Endothelial cell of umbilical vein (primary cell): ENCODE measurements around the gene LCN2. TPM values are rescaled to one million over a fixed set of nuclear protein-coding genes. Genes with fewer than 3 reads are reported as not detected.

Experiments used
- BruUV-seq: library from RNA; stranded (reverse); fragments of 400-500 nt; replicated peaks from 2 replicates; lab custom pipeline; 2021; lab: Mats Ljungman, UMichigan
- CTCF ChIA-PET: fragments of 300-600, 350-600 bp; sonication (Branson Sonifier 250); formaldehyde crosslinking; loops from one replicate; lab custom pipeline; 2021; ENCODE audit warnings: antibody characterized with exemption, inconsistent platforms; lab: Charles Lee
- POLR2A ChIA-PET: fragments of 300-600, 350-600 bp; sonication (Branson Sonifier 250); formaldehyde crosslinking; loops from one replicate; lab custom pipeline; 2021; ENCODE audit warnings: antibody characterized with exemption, inconsistent platforms; lab: Charles Lee
- DNase-seq: peaks from one replicate; pipeline ENCODE4 v3.0.0-alpha.2; 2011; ENCODE audit warnings: low read depth, low spot score
- FAIRE-seq: peaks from 2 replicates; lab custom pipeline; 2011; peaks lifted over from hg19 to GRCh38; lab: Jason Lieb, UNC
- H2AFZ ChIP-seq: 2 replicates; pipeline ENCODE4 v1.6.0; 2012; ENCODE audit warnings: low read depth, low read length, control low read depth, inconsistent platforms
- H3K27ac ChIP-seq: 2 replicates; pipeline ENCODE4 v1.5.1; 2011; ENCODE audit warnings: low read depth, mild to moderate bottlenecking, control low read depth, low read length, moderate library complexity; ENCODE audit not compliant: insufficient read depth
- H3K27me3 ChIP-seq, 2 experiments: 2 replicates each; pipeline versions ENCODE4 v1.6.0 to v1.6.1; 2011; ENCODE audit warnings: low read length in 2 of 2, mixed read lengths in 1 of 2; ENCODE audit not compliant: control insufficient read depth in 2 of 2, insufficient read depth in 2 of 2
- H3K36me3 ChIP-seq, 2 experiments: 2 replicates in 1 of 2; 3 replicates in 1 of 2; pipeline ENCODE4 v1.5.1; 2011; ENCODE audit warnings: low read length in 2 of 2, mild to moderate bottlenecking in 1 of 2, moderate library complexity in 1 of 2; ENCODE audit not compliant: control insufficient read depth in 2 of 2, insufficient read depth in 2 of 2; ENCODE audit errors: extremely low read depth in 1 of 2
- H3K4me1 ChIP-seq: 3 replicates; pipeline ENCODE4 v1.5.1; 2011; ENCODE audit warnings: mild to moderate bottlenecking, low read length; ENCODE audit not compliant: control insufficient read depth, insufficient read depth; ENCODE audit errors: extremely low read depth
- H3K4me2 ChIP-seq: 2 replicates; pipeline ENCODE4 v1.6.1; 2011; ENCODE audit warnings: low read length, control low read depth, mixed read lengths; ENCODE audit not compliant: insufficient read depth
- H3K4me3 ChIP-seq, 3 experiments: fragments of 200-600 bp in 1 of 3; sonication (generic), shearing (Covaris generic) in 1 of 3; replicated peaks in 1 of 3; 2 replicates each; pipeline ENCODE4 v1.5.1; 2011 to 2016; ENCODE audit warnings: control low read depth in 3 of 3, low read length in 3 of 3, mild to moderate bottlenecking in 2 of 3, inconsistent platforms in 1 of 3, low read depth in 1 of 3, moderate library complexity in 1 of 3; ENCODE audit not compliant: insufficient read depth in 1 of 3
- H3K79me2 ChIP-seq: 2 replicates; pipeline ENCODE4 v1.6.0; 2012; ENCODE audit warnings: low read length, inconsistent platforms; ENCODE audit not compliant: control insufficient read depth, insufficient read depth
- H3K9ac ChIP-seq: replicated peaks from 2 replicates; pipeline ENCODE3; 2011; ENCODE audit warnings: low read length, control low read depth; ENCODE audit not compliant: insufficient read depth; ENCODE audit errors: extremely low read depth
- H3K9me1 ChIP-seq: replicated peaks from 3 replicates; pipeline ENCODE4 v1.6.0; 2011; ENCODE audit warnings: mild to moderate bottlenecking, low read length; ENCODE audit not compliant: control insufficient read depth, insufficient read depth; ENCODE audit errors: extremely low read depth
- H3K9me3 ChIP-seq: replicated peaks from 2 replicates; pipeline ENCODE4 v1.5.1; 2012; ENCODE audit warnings: low read length, inconsistent platforms; ENCODE audit not compliant: control insufficient read depth, insufficient read depth
- H4K20me1 ChIP-seq: replicated peaks from 2 replicates; pipeline ENCODE3; 2011; ENCODE audit warnings: mild to moderate bottlenecking, low read length; ENCODE audit not compliant: control insufficient read depth, insufficient read depth; ENCODE audit errors: extremely low read depth
- JUN ChIP-seq: IDR thresholded peaks from 2 replicates; pipeline ENCODE4 v1.6.1; 2011; ENCODE audit warnings: borderline replicate concordance, low read depth; ENCODE audit not compliant: insufficient read length, insufficient read depth
- dilution Hi-C: fragments of 300-500 bp; cut with MboI; formaldehyde crosslinking; loops from one replicate; pipeline ENCODE4 v1.15.0; 2019; ENCODE audit warnings: low sequenced_read_pairs; ENCODE audit not compliant: extremely low pct_ligation_motif_present
- intact Hi-C: fragments of 100-400 bp; cut with micrococcal nuclease; formaldehyde crosslinking; loops from one replicate; pipeline ENCODE4 v1.10.0; 2022
- polyA plus RNA-seq, 4 experiments: library from polyadenylated mRNA; depleted of rRNA in 3 of 4; stranded (reverse) in 3 of 4; unstranded in 1 of 4; fragments of >200 nt; gene quantifications; 2 replicates each; pipeline versions ENCODE4 v1.2.1 to v1.2.3, GENCODE V29; 2011 to 2012; ENCODE audit warnings: missing spikeins in 1 of 4
- total RNA-seq: library from RNA; stranded (reverse); gene quantifications from 2 replicates; pipeline ENCODE4 v1.2.3, GENCODE V29; 2021
- TF ChIP-seq, protein P1 (sequence below): IDR thresholded peaks from 2 replicates; pipeline ENCODE4 v1.6.1; 2011; ENCODE audit not compliant: insufficient read depth, insufficient read length
- TF ChIP-seq, protein P2 (sequence below), 2 donors: IDR thresholded peaks; 1 replicate in 1 of 2; 2 replicates in 1 of 2; pipeline ENCODE4 v1.5.1; 2011; ENCODE audit warnings: low read length in 2 of 2, mild to moderate bottlenecking in 2 of 2, moderate library complexity in 2 of 2, control low read depth in 1 of 2, inconsistent platforms in 1 of 2, low read depth in 1 of 2; ENCODE audit not compliant: insufficient read depth in 1 of 2; ENCODE audit errors: extremely low read depth in 1 of 2

Gene LCN2
- total and polyA plus RNA-seq, 2 donors (not counting 3 experiments of a cell fraction or from before 2014, with no cell fraction given) = not detected

DNA sequence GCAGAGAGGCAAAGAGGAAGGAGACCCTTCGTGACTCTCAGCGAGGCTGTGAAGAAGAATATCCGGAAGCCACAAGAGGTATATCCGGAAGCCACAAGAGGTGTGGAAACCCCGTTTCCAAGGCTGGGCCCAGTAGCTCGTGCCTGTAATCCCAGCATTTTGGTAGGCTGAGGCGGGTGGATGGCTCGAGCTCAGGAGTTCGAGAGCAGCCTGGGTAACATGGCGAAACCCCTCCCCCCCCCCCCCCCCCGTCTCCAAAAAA lies 10.2 kb downstream of the LCN2 start:
- no peaks in the 10 kb centered on the region for H4K20me1 ChIP-seq
- BruUV-seq = TSS peak; percentile 50
- H3K79me2 ChIP-seq = no peaks in the 10 kb centered on the region
- ChIA-PET POLR2A (no interaction called here), CTCF (interaction anchor here (1.4 kb wide), 2 partner anchors 9 to 35 kb away, joined by 7 to 8 read pairs; no protein-coding TSS in a partner anchor)
- H3K9me3 ChIP-seq = no peaks in the 10 kb centered on the region
- no peaks in the 10 kb centered on the region for H3K27me3 ChIP-seq
- H3K9me1 ChIP-seq = no peaks in the 10 kb centered on the region
- intact Hi-C loops (no loop called here), dilution Hi-C loops (no loop called here)
- DNase-seq = no peak
- TF ChIP-seq, protein P1, sequence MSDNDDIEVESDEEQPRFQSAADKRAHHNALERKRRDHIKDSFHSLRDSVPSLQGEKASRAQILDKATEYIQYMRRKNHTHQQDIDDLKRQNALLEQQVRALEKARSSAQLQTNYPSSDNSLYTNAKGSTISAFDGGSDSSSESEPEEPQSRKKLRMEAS = no peak
- TF ChIP-seq, protein P2, sequence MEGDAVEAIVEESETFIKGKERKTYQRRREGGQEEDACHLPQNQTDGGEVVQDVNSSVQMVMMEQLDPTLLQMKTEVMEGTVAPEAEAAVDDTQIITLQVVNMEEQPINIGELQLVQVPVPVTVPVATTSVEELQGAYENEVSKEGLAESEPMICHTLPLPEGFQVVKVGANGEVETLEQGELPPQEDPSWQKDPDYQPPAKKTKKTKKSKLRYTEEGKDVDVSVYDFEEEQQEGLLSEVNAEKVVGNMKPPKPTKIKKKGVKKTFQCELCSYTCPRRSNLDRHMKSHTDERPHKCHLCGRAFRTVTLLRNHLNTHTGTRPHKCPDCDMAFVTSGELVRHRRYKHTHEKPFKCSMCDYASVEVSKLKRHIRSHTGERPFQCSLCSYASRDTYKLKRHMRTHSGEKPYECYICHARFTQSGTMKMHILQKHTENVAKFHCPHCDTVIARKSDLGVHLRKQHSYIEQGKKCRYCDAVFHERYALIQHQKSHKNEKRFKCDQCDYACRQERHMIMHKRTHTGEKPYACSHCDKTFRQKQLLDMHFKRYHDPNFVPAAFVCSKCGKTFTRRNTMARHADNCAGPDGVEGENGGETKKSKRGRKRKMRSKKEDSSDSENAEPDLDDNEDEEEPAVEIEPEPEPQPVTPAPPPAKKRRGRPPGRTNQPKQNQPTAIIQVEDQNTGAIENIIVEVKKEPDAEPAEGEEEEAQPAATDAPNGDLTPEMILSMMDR (IDR thresholded peaks at IDR 0.05; ENCODE audit: extremely low read depth in 1 of 2, insufficient read depth in 1 of 2, low read depth in 1 of 2, low read length in 2 of 2) = no peak
- TF ChIP-seq JUN = no peak
- H2AFZ ChIP-seq = peak overlapping the region; percentile 89
- H3K36me3 ChIP-seq = peaks cover 4 to 24% of the 10 kb centered on the region in 2 experiments
- peak overlapping the region; percentile 63 for H3K4me2 ChIP-seq
- FAIRE-seq = no peak
- peak overlapping the region; percentile 32 for H3K27ac ChIP-seq
- peaks cover 11% of the 10 kb centered on the region for H3K4me1 ChIP-seq
- peak overlapping the region in 2 of 3 experiments; percentile 40 to 86 for H3K4me3 ChIP-seq
- H3K9ac ChIP-seq = peak overlapping the region; percentile 17
